GM21360 (cell line): ENCODE measurements around the gene GPC5.
"Not testable (repeated sequence)": the region's sequence is repeated elsewhere in the genome, so short reads cannot be mapped to it uniquely, and the experiment has no call there.

Source experiments
- ATAC-seq: cut with Tn5 transposase; IDR thresholded peaks from one replicate; pipeline ENCODE4 v1.9.1; 2021; ENCODE audit warnings: mild to moderate bottlenecking, moderate library complexity; ENCODE audit not compliant: unreplicated experiment

The GPC5 gene

DNA sequence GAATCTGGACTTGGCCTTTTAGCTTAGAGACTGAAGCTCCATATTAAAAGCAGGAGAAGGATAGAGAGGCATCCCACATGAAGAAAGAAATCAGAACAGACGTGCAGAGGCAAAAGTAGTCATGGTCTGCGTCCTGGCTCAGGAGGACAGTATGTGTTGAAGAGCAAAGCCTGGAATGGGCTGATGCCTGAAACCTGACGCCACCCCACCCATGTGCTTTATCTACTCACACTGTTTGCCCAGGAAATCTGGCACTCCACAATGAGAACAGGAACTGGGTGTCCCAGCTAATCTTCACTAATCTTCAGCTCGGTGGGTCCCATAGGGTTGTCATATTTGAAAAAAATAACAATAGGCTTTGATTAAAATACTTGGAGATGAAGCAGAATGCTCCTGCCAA lies 1279.2 kb downstream of the GPC5 start:
- no peak for ATAC-seq

GRCh38 chr13:92679602-92680001 lies 1281.2 kb downstream of the GPC5 start:
- ATAC-seq, result no peak

GRCh38 chr13:92681239-92681638 lies 1282.8 kb downstream of the GPC5 start:
- no peak for ATAC-seq

GRCh38 chr13:92682832-92683517 lies 1284.6 kb downstream of the GPC5 start:
- ATAC-seq, result no peak

DNA sequence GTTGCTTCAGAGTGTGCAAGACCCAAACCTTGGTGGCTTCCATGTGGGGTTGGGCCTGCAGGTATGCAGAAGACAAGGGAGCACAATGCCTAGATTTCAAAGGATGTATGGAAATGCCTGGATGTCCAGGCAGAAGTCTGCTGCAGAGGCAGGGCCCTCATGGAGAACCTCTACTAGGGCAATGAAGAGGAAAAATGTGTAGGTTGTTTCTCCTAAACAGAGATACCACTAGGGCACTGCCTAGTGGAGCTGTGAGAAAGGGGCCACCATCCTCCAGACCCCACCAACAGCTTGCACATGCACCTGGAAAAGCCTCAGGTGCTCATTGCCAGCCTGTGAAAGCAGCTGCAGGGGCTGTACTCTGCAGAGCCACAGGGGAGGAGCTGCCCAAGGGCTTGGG lies 1295.6 kb downstream of the GPC5 start:
- no peak for ATAC-seq

DNA sequence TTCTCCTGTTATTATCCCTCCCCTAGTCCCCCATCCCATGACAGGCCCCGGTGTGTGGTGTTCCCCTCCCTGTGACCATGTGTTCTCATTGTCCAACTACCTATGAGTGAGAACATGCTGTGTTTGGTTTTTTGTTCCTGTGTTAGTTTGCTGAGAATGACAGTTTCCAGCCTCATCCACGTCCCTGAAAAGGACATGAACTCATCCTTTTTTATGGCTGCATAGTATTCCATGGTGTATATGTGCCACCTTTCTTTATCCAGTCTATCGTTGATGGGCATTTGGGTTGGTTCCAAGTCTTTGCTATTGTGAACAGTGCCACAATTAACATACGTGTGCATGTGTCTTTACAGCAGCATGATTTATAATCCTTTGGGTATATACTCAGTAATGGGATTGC lies 1297.4 kb downstream of the GPC5 start:
- not testable (repeated sequence) for ATAC-seq

DNA sequence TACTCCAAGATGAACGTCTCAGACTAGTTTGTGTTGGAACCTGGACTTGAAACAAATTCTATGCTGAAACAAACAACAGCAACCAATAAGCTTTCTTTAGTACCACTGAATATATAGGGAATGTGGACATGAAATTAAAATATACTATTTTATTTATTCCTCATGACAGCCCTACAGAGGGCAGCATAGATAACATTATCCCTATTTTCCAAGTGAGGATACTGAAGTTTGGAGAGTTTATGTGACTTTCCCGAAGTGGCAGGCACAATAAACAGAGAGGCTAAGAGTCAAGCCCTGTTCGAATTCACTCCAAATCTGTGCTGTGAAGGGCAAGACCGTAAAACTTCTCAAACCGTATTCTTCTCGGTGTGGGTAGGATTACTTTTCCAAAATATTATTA lies 1318.3 kb downstream of the GPC5 start:
- ATAC-seq, result no peak

DNA sequence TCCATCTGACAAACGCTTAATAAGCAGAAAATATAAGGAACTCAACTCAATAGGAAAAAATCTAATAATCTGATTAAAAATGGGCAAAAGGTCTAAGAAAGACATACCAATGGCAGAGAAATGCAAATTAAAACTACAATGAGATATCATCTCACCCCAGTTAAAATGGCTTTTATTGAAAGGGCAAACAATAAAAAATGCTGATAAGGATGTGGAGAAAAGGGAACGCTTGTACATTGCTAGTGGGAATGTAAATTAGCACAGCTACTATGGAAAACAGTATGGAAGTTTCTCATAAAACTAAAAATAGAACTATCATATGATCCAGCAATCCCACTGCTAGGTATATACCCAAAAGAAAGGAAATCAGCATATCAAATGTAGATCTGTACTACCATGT lies 1319.4 kb downstream of the GPC5 start:
- ATAC-seq, result no peak

GRCh38 chr13:92719868-92720267 lies 1321.4 kb downstream of the GPC5 start:
- ATAC-seq, result no peak

GRCh38 chr13:92721620-92722019 lies 1323.2 kb downstream of the GPC5 start:
- ATAC-seq, result no peak

- no peak for ATAC-seq
Measured at GRCh38 chr13:92727118-92727517, 1328.7 kb downstream of the GPC5 start.

- ATAC-seq, result no peak
Measured at GRCh38 chr13:92734068-92734467, 1335.6 kb downstream of the GPC5 start.

GRCh38 chr13:92734545-92734944 lies 1336.1 kb downstream of the GPC5 start:
- no peak for ATAC-seq

DNA sequence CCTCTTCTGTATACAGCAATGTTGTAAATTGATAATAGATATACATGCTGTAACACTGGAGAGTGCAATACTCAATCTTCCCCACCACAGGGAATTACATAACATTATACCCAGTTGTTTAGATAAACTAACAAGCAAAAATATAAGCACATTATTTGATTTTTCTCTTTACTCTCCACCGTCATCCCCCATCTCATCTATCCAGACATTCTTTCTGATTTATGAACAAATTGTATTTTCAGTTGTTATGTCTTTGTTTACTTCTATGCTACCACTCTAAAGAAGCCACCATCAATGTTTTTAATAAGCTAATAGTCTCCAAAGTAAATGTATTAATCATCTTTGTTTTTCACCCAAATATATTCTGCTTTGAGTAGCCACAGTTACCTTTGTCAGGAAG lies 1337.5 kb downstream of the GPC5 start:
- no peak for ATAC-seq

DNA sequence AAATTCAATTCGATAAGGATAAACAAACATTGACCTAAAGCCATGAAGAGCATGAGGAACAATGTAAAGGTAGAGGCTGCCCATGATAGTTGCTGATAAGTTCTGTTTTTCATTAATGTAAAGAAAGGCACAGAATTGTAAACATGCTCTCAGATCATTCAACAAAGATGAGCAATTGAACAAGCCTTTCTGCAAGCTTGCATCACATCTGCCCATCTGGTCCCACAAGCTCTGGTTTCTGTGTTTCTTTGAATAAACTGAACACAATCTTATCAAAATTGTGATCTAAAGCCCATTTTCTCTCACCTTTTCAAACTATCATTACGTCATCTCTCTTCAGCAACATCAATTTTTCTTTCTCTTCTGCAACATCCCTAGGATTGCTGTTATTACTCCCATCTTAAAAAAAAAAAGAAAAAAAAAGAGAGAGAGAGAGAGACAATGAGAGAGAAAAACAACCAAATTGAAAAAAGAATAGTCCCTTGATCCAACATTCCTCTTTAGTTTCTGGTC lies 1340.9 kb downstream of the GPC5 start:
- no peak for ATAC-seq

DNA sequence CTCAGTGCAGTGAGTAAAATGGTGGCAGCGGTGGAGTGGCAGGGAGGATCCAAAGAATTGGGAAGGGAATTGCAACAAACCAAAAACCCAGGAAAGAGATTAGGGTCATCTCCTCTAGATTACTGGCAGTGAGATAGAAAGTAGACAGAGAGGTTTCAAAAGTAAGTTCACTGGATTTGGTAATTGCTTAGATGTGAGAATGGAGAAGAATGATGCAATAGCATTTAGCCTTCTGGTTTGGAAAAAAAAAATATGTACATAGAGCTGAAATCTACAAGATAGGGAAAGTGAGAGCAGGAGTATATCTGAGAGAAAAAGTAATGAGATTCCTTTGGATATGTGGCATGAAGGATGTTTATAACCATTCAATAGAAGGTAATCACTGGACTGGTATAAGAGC lies 1345.6 kb downstream of the GPC5 start:
- no peak for ATAC-seq

GRCh38 chr13:92745258-92745657 lies 1346.8 kb downstream of the GPC5 start:
- ATAC-seq, result no peak

- ATAC-seq, result not testable (repeated sequence)
Measured at GRCh38 chr13:92752705-92753104, 1354.3 kb downstream of the GPC5 start.

DNA sequence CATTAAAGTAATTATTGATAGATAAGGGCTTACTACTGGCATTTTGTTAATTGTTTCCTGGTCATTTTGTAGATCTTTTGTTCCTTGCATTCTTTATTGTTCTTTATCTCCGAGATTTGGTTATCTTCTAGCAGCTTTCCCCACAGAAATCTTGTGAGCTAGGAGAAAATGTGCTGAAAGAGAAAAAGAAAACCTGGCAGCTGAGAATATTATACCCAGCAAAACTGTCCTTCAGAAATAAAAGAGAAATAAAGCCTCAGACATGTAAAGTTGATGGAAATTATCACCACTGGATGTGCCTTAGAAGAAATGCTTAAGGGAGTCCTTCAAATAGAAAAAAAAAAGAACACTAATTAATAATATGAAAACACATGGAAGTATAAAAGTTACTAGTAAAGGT lies 1363.3 kb downstream of the GPC5 start:
- no peak for ATAC-seq

DNA sequence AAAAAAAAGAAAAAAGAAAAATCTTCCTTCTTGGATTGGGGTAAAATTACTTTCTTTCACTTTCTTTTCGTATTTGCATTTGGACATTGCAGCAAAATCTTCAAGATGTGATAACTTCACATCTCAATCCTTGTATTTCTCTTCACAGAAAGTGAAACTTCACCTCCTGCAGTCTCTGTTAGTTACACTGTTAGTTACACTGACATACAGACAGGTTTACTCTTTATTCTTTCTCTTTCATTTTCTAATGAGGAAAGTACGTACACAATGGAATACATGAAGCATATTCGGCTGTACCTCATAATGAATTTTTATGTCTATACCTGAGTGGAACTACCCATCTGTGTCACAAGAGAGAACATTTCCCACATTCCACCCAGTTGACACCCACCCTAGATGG lies 1369.0 kb downstream of the GPC5 start:
- no peak for ATAC-seq

DNA sequence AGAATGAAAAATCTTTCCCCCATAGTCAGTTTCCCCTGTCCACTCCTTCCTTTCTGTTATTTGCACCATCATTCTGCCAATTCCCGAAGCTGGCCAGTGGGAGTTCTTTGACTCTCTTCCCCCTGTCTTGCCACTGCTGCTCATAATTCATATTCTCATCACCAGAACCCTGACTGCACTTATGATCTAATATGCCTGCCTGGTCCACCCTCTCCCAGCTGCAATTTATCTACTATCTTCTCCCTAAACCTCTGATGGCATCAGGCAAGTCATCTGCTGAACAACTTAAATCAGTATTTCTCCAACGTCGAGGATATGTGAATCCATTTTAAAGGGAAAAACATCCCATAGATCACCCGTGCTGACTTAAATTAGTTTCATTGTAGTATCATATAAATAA lies 1370.2 kb downstream of the GPC5 start:
- ATAC-seq, result no peak

GRCh38 chr13:92769046-92769445 lies 1370.6 kb downstream of the GPC5 start:
- no peak for ATAC-seq

- ATAC-seq, result no peak
Measured at GRCh38 chr13:92775658-92776057, 1377.2 kb downstream of the GPC5 start.
